Uterus (tissue), 4 donors: ENCODE data around the gene NMNAT3. TPM values are rescaled to one million over a fixed set of nuclear protein-coding genes. Genes with fewer than 3 reads are reported as not detected.
A peak's percentile ranks its signal among the peaks of the same experiment; 100 is the strongest.

Experiments
- DNase-seq, 2 donors: peaks; one replicate each; pipeline ENCODE4 v3.0.0-alpha.2; 2019 to 2020
- H3K27ac ChIP-seq, 2 donors: fragments of 200-600 bp; sonication (generic); 1 replicate in 1 of 2; 2 replicates in 1 of 2; pipeline ENCODE4 v1.5.1; 2016 to 2018
- H3K27me3 ChIP-seq, 2 donors: fragments of 200-600 bp; sonication (generic); one replicate each; pipeline ENCODE4 v1.5.1; 2018 to 2019; ENCODE audit warnings: control low read depth in 1 of 2
- H3K36me3 ChIP-seq, 2 donors: fragments of 200-600 bp; sonication (generic); one replicate each; pipeline ENCODE4 v1.5.1; 2019; ENCODE audit warnings: control low read depth in 1 of 2
- H3K4me1 ChIP-seq, 2 donors: fragments of 200-600 bp; sonication (generic); one replicate each; pipeline ENCODE4 v1.5.1; 2018 to 2019; ENCODE audit warnings: control low read depth in 1 of 2
- H3K4me3 ChIP-seq, 2 donors: fragments of 200-600 bp; sonication (generic); 1 replicate in 1 of 2; 2 replicates in 1 of 2; pipeline ENCODE4 v1.5.1; 2018 to 2019; ENCODE audit warnings: mild to moderate bottlenecking in 1 of 2
- H3K9me3 ChIP-seq, 2 donors: fragments of 200-600 bp; sonication (generic); one replicate each; pipeline ENCODE4 v1.5.1; 2019; ENCODE audit warnings: control low read depth in 1 of 2
- POLR2A ChIP-seq, 2 donors: fragments of 450-650 bp; IDR thresholded peaks; one replicate each; pipeline ENCODE4 v1.6.1; 2016; ENCODE audit warnings: antibody characterized with exemption in 2 of 2, mild to moderate bottlenecking in 1 of 2, moderate library complexity in 1 of 2
- intact Hi-C: fragments of 100-400 bp; cut with DNase I; formaldehyde crosslinking; loops from one replicate; pipeline ENCODE4 v1.15.1; 2023; ENCODE audit warnings: low total_unique reads
- total RNA-seq, 4 donors: library from RNA; depleted of rRNA in 3 of 4; stranded (reverse); fragments of >200 nt in 3 of 4; gene quantifications; one replicate each; pipeline versions ENCODE4 v1.1.0 to v1.2.4, GENCODE V29; 2014 to 2023
- TF ChIP-seq, protein P1 (sequence below), 4 experiments: fragments of 200-600 bp in 2 of 4; fragments of 450-650 bp in 2 of 4; sonication (generic) in 2 of 4; IDR thresholded peaks; one replicate each; pipeline ENCODE4 v1.5.1; 2016 to 2019; ENCODE audit warnings: antibody characterized with exemption in 4 of 4, mild to moderate bottlenecking in 2 of 4, moderate library complexity in 1 of 4
- donor health status: DM: yes; HTN: yes; CAD: no.

The NMNAT3 gene
- total RNA-seq, 4 donors from 2014 or later, result 2.4 to 17.2 (median 7.5) TPM

DNA sequence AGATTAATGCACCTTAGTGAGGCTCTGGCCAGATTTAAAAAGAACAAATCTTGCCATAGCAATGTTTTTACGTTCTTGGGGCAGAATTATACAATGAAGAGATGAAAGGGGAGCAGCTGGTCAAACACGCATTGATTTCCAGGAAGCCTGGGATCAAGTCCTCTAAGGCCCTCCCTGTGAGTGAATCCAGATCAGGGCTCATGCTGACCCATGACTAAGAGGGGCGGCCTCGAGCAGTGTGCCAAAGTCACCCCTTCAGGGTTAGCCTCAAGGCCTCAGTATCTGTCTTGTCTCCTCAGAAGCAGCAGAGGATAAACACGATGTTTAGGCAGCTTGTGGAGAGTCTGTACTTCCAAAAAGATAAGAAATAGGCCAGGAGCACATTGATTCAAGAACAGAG is 129.0 kb downstream of the NMNAT3 start:
- H3K4me1 ChIP-seq, result no peaks in the 10 kb centered on the region
- no peak overlapping the region for H3K4me3 ChIP-seq
- intact Hi-C loops, result no loop called here
- H3K27me3 ChIP-seq, result no peaks in the 10 kb centered on the region
- H3K36me3 ChIP-seq, result no peaks in the 10 kb centered on the region
- TF ChIP-seq, protein P1, sequence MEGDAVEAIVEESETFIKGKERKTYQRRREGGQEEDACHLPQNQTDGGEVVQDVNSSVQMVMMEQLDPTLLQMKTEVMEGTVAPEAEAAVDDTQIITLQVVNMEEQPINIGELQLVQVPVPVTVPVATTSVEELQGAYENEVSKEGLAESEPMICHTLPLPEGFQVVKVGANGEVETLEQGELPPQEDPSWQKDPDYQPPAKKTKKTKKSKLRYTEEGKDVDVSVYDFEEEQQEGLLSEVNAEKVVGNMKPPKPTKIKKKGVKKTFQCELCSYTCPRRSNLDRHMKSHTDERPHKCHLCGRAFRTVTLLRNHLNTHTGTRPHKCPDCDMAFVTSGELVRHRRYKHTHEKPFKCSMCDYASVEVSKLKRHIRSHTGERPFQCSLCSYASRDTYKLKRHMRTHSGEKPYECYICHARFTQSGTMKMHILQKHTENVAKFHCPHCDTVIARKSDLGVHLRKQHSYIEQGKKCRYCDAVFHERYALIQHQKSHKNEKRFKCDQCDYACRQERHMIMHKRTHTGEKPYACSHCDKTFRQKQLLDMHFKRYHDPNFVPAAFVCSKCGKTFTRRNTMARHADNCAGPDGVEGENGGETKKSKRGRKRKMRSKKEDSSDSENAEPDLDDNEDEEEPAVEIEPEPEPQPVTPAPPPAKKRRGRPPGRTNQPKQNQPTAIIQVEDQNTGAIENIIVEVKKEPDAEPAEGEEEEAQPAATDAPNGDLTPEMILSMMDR (IDR thresholded peaks at IDR 0.05), result no peak
- no peak for TF ChIP-seq POLR2A (IDR thresholded peaks at IDR 0.05)
- H3K9me3 ChIP-seq, result no peaks in the 10 kb centered on the region
- peak overlapping the region in 1 of 2 donors; percentile 49 for H3K27ac ChIP-seq
- DNase-seq, result no peak

DNA sequence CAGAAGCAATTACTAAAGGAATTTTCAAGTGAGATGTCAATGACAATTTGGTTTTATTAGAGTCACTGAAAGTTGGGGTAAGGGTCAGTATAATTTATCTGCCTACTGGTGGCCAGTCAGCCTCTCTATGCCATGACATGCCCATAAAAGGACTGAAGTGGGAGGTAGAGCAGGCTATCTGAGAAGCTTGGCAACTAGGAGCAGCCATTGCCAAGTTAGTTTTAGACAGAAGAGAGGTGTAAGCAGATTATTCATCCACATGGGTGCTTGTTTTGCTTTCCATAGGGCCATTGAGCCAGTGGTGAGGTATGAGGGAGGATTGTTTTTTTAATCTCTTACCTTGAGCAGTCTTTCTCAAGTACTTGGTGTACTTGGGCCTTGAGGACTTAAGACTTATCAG is 130.1 kb downstream of the NMNAT3 start:
- no peak for TF ChIP-seq POLR2A (IDR thresholded peaks at IDR 0.05)
- TF ChIP-seq, protein P1 (IDR thresholded peaks at IDR 0.05), result no peak
- H3K27ac ChIP-seq, result no peak overlapping the region

DNA sequence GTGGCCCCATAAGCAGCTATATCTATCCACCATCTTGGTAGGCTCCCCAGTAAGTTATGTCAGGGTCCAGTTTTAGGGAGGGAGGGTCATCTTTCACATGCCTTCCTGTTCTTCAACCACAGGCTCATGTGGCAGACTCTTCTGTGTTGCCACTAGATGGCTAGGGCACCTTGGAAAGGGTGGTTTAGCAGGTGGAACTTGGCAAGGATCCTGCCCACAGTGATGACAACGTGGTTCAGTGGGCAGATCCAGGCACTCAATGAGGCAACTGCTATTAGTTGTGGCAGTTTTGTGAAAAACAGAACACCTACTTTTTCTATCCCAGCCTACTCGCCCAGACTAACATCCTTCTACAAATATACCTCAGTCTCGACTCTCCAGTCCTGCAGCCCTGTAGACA is 131.0 kb downstream of the NMNAT3 start:
- H3K27ac ChIP-seq, result no peak overlapping the region
- H3K4me3 ChIP-seq, result no peak overlapping the region
- no peak for DNase-seq
- TF ChIP-seq POLR2A (IDR thresholded peaks at IDR 0.05), result no peak
- TF ChIP-seq, protein P1 (IDR thresholded peaks at IDR 0.05), result no peak
- no peaks in the 10 kb centered on the region for H3K36me3 ChIP-seq
- no peaks in the 10 kb centered on the region for H3K27me3 ChIP-seq
- intact Hi-C loops, result no loop called here
- no peaks in the 10 kb centered on the region for H3K9me3 ChIP-seq
- no peaks in the 10 kb centered on the region for H3K4me1 ChIP-seq

More for the DNA sequence above, 130.1 kb downstream of the NMNAT3 start:
- H3K27me3 ChIP-seq, result no peaks in the 10 kb centered on the region
- no peaks in the 10 kb centered on the region for H3K4me1 ChIP-seq
- H3K9me3 ChIP-seq, result no peaks in the 10 kb centered on the region
- no peaks in the 10 kb centered on the region for H3K36me3 ChIP-seq
- H3K4me3 ChIP-seq, result no peak overlapping the region
- DNase-seq, result no peak
- intact Hi-C loops, result no loop called here

DNA sequence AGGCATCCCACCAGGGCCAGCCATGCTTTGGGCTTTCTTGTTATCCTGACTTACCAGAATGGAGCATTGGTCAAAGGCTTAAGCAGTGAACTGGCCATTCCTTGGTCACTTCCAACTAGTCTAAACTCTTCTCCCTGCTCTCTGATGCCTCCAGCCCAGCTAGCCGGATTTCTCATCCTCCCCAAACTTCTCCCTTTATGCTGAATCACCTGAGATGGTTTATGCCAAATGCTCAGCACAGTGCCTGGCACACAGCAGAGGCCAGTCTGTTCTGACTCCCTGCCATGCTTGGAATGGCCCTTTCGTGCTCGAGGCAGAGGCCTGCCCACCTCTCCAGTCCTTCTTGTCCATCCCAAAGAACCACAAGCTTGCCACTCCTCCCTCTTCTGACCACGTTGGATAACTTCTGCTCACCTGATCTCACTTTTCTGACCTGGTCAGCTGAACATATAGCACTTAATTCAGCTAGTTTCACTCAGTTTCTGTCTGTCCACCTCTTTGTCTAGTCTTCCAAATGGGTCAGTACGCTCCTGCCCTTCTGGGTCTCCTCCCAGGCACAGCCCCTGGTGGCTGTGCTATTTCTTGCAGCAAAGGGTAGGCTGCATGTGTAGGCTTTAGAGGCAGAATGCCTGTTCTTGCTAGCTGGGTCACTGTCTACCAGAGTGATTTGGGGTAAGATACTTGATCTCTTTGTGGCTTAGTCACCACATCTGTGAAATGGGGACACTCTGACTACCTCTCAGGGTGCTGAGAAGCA is 136.1 kb downstream of the NMNAT3 start:
- intact Hi-C loops, result no loop called here

More for the DNA sequence above, 136.1 kb downstream of the NMNAT3 start:
- Histone ChIP-seq H3K4me1 (peaks cover 0 to 7% of the 10 kb centered on the region in 2 donors), H3K27ac (peak overlapping the region in 1 of 2 donors; percentile 91), H3K27me3 (no peaks in the 10 kb centered on the region), H3K36me3 (no peaks in the 10 kb centered on the region), H3K9me3 (no peaks in the 10 kb centered on the region), H3K4me3 (peak overlapping the region in 1 of 2 donors; percentile 66)
- TF ChIP-seq, protein P1 (IDR thresholded peaks at IDR 0.05), result no peak
- TF ChIP-seq POLR2A (IDR thresholded peaks at IDR 0.05), result no peak
- DNase-seq, result no peak
